DND-41 (cell line): ENCODE results near the gene SOX18.

ENCODE experiments used
- EZH2 ChIP-seq: IDR thresholded peaks from 3 replicates; pipeline ENCODE4 v1.6.1; 2012; ENCODE audit warnings: borderline replicate concordance, low read depth, mild to moderate bottlenecking, moderate library complexity, low read length, inconsistent platforms; ENCODE audit not compliant: severe bottlenecking
- TF ChIP-seq, protein P1 (sequence below): IDR thresholded peaks from 2 replicates; pipeline ENCODE4 v1.5.1; 2012; ENCODE audit warnings: borderline replicate concordance, low read length, moderate library complexity, mild to moderate bottlenecking; ENCODE audit not compliant: poor library complexity, severe bottlenecking; ENCODE audit errors: extremely low read depth

DNA sequence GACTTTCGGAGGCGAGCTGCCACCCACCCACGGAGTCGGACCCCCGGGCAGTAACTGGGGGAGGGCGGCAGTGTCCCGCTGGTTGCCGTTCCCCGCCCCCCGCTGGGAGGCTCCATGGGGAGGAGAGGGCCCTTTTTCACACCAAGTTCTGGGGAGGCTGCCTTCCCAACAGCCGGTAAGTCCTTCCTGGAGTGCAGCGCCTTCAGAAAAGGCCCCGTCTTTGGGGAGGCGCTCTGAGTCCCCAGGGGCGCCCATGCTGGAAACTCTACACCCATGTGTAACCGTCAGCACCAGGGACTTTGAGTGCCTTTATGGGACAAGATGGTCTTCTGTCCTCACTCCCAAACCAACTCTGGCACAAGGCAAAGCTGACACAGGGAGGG is 430 bp upstream of the SOX18 start:
- no peak for TF ChIP-seq EZH2
- TF ChIP-seq, protein P1, sequence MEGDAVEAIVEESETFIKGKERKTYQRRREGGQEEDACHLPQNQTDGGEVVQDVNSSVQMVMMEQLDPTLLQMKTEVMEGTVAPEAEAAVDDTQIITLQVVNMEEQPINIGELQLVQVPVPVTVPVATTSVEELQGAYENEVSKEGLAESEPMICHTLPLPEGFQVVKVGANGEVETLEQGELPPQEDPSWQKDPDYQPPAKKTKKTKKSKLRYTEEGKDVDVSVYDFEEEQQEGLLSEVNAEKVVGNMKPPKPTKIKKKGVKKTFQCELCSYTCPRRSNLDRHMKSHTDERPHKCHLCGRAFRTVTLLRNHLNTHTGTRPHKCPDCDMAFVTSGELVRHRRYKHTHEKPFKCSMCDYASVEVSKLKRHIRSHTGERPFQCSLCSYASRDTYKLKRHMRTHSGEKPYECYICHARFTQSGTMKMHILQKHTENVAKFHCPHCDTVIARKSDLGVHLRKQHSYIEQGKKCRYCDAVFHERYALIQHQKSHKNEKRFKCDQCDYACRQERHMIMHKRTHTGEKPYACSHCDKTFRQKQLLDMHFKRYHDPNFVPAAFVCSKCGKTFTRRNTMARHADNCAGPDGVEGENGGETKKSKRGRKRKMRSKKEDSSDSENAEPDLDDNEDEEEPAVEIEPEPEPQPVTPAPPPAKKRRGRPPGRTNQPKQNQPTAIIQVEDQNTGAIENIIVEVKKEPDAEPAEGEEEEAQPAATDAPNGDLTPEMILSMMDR, result no peak
